ENCODE data around the gene PRPF38A.

PRPF38A gene

DNA sequence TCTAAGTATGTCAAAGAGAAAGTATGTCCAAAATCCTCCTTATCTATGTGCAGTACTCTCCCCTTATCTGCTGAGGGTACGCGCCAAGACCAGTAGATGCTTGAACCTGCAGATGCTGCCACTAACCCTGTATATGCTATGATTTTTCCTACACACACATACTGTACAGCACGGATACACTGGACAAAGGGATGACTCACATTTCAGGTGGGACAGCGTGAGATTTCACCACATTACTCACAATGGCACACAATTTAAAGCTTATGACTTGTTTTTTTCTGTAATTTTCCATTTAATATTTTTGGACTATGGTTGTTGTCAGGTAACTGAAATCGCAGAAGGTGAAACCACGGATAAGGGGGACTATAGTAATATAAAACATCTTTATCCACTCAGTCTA lies 4.3 kb upstream of the PRPF38A start:
- DNase-seq, result no peak

DNA sequence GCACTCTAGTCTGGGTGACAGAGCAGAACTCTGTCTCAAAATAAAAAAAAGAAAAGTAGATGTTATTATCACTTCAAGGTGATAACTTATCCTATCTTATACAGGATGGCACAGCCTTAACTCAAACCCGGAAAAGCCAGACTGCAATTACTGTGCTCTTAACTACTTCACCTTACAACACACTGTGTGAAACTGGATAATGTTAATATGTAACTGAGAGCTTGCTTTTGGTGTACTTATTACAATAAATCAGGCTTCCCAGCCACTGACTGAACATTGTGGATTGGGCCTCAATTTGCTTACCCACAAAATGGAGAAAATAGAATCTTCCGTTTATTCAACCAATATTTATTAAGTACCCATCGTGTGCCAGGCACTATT lies 1.6 kb upstream of the PRPF38A start:
- no peak for DNase-seq

GRCh38 chr1:52403566-52404115 lies 761 bp upstream of the PRPF38A start:
- peak; percentile 60 for DNase-seq

- DNase-seq, result no peak
These were observed 555 bp downstream of the PRPF38A start for GRCh38 chr1:52404975-52405338.

DNA sequence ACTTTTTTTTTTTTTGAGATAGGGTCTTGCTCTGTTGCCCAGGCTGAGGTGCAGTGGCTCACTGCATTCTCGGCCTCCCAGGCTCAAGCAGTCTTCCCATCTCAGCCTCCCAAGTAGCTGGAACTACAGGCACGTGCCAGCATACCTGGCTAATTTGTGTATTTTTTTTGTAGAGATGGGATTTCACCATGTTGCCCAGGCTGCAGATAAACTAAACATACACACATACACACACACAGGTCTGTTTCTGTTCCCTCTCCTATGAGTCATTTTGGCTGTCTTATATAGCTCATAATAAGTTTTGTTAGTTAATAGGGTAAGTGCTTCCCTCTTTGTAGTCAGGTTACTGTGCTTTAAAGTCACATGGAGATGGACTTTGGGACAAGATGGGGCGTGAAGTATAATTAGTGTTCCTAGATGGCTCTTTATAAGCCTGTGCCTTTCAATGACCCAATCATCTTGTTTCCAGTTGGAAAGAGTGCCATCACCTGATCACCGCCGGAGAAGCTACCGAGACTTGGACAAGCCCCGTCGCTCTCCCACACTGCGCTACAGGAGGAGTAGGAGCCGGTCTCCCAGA lies 9.1 kb downstream of the PRPF38A start:
- no peak for DNase-seq

GRCh38 chr1:52414942-52415341 lies 10.5 kb downstream of the PRPF38A start:
- no peak for DNase-seq

GRCh38 chr1:52416811-52417210 lies 12.4 kb downstream of the PRPF38A start:
- no peak for DNase-seq

DNA sequence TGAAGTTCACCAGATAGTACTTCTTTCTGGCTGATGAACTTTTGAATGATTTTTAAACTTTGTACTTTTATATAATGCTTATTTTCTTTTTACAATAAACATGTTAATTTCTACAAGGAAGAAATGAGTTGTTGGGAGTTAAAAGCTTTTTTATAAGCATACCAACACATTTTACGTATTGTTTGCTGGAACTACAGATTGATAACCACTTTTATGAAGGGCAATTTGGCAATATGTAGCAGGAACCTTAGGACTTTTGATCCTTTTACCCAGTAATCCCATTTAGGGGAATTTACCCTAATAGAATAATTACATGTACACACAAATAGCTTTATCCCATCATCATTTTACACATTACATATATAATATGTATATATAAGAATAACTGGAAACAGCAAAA lies 16.3 kb downstream of the PRPF38A start:
- DNase-seq, result no peak

- no peak for DNase-seq
These were observed 18.7 kb downstream of the PRPF38A start for GRCh38 chr1:52423055-52423454.

DNA sequence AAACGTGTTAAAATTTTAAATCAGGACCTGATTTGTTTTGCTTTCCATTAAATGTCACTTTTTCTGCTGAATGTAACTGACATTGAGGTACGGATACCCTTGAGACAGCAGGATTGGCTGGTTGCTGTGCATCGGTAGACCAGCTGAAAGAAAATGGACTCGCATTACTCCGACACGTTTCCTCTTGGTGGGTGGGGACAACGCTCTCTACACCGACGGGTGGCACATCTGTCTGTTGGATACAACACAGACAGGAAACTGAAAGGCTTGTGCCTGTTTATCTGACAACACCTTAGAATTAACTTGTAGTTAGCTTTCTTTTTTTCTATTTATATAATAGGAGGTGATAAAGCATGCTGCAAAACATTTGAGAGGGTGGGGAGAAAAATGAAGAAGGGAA lies 19.4 kb downstream of the PRPF38A start:
- peak; percentile 86 for DNase-seq

DNA sequence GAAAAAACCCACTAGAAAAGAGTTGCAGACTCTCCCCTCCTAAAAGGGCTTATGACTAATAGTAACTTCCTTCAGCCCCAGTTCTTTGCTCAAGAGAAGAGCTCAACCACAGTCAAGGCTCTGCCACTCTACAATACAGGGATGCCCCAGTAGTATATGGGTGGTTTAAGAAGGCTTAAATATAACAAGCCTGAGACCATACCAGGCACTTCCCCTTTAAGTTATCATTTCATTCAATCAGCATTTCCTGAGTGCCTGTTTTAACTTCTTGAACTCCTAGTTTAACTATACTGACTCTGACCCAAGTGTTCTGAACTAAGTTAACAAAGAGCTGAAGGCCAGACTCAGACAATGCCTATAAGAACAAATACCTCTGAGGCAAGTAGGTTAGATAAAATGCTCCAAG lies 19.8 kb downstream of the PRPF38A start:
- DNase-seq, result peak; percentile 76

- DNase-seq, result peak; percentile 17
These were observed 20.4 kb downstream of the PRPF38A start for GRCh38 chr1:52424813-52425212.

DNA sequence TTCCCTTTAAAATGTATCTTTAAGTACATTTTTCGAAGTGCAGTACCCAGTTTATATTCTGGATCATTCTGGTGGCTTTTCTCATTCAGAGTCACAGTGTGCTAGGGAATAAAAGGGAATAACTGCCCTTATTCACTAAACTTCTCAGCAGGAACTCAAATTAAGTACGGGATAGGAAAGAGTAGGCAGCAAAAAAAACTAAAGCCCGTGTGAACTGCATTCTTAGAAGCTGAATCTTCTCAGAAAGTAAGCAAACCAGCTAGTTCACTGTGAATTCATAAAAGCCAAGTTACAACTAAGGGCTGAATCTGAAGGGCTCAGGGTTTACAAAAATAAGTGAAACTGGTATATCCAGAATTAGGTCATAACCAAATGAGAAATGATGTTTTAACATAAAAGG lies 22.0 kb downstream of the PRPF38A start:
- DNase-seq, result no peak

- no peak for DNase-seq
These were observed 22.8 kb downstream of the PRPF38A start for GRCh38 chr1:52427152-52427551.

DNA sequence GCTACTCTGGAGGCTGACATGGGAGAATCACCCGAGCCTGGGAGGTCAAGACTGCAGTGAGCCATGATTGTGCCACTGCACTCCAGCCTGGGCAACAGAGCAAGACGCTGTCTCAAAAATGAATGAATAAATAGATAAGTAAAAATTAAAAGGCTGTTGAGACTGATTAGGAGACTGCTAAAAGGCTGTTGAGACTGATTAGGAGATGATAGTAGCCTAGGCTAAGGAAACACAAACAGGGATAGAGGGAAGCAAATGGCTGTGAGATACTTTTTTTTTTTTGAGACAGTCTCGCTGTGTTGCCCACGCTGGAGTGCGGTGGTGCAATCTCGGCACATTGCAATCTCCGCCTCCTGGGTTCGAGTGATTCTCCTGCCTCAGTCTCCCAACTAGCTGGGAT lies 28.4 kb downstream of the PRPF38A start:
- DNase-seq, result no peak

DNA sequence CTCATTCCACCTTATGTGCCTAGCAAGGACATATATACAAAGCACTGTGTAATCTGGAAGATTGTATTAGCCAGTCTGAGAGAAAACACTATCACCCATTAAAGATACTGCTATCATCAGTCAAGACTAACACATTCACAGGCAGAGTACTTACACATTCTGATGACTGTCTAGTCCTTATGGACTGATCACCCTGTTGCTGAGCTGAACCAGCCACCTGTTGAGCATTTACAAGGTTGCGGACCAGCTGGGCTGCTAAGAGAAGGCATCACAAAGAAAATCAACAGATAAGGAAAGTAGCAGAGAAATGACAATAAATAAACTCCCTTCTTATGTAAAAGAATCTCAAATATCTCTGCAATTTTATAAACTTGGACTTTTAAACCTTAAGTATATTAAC lies 30.8 kb downstream of the PRPF38A start:
- no peak for DNase-seq

GRCh38 chr1:52435650-52436049 lies 31.2 kb downstream of the PRPF38A start:
- no peak for DNase-seq

GRCh38 chr1:52436817-52437216 lies 32.4 kb downstream of the PRPF38A start:
- no peak for DNase-seq

- no peak for DNase-seq
These were observed 35.6 kb downstream of the PRPF38A start for GRCh38 chr1:52439976-52440375.

DNA sequence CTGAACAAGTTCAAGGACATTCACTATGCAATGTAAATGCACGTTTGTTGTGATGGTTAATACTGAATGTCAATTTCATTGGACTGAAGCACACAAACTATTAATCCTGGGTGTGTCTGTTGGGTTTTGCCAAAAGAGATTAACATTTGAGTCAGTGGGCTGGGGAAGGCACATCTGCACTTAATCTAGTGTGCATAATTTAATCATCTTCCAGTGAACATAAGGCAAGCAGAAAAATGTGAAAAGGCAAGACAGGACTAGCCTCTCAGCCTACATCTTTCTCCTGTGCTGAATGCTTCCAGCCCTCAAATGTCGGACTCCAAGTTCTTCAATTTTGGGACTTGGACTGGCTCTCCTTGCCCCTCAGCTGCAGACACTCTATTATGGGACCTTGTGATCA lies 40.1 kb downstream of the PRPF38A start:
- no peak for DNase-seq

- no peak for DNase-seq
These were observed 49.7 kb downstream of the PRPF38A start for GRCh38 chr1:52454127-52454526.

DNA sequence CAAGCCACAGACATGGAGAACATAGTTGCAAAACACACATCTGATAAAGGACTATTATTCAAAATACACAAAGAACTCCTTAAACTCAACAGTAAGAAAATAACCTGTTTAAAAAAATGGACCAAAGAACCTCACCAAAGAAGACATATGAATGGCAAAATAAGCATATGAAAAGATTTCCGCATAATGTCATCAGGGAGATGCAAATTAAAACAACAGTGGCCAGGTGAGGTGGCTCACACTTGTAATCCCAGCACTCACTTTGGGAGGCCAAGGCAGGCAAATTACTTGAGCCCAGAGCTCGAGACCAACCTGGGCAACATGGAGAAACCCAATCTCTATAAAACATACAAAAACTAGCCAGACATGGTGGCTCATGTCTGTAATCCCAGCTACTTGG lies 50.4 kb downstream of the PRPF38A start:
- no peak for DNase-seq

DNA sequence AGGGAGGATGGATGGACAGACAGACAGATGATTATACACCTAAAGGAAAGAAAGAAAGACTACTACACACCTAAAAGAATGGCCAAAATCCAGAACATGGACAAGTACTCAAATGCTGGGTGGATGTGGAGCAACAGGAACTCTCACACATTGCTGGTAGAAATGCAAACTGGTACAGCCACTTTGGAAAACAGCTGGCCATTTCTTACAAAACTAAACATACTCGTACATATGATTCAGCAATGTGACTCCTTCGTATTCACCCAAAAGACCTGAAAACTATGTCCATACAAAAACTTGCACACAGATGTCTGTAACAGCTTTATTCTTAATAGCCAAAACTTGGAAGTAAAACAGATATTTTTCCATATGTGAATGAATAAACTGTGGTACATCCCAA lies 51.3 kb downstream of the PRPF38A start:
- DNase-seq, result no peak

GRCh38 chr1:52460694-52461093 lies 56.3 kb downstream of the PRPF38A start:
- no peak for DNase-seq

DNA sequence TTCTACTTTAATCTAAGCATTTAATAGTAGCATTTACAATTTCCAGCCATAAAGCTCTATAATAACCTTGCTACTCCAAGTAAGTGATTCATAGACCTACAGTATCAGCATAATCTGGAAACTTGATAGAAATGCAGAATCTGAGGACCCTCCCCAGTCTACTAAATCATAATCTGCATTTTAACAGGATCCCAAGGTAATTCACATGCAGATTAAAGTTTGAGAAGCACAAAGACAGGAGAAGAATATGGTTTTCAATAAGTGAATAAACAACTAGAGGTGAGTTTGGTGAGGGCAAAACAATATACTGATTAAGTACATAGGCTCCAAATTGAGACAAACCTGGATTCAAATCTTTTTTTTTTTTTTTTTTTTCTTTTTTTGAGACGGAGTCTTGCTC lies 57.4 kb downstream of the PRPF38A start:
- DNase-seq, result no peak

GRCh38 chr1:52463891-52464290 lies 59.5 kb downstream of the PRPF38A start:
- DNase-seq, result no peak
